GM21723 (cell line): ENCODE measurements around the gene IL23A.
"Not testable (repeated sequence)": the region's sequence is repeated elsewhere in the genome, so short reads cannot be mapped to it uniquely, and the experiment has no call there.

Experiments
- ATAC-seq: cut with Tn5 transposase; IDR thresholded peaks from one replicate; pipeline ENCODE4 v1.9.1; 2021; ENCODE audit warnings: mild to moderate bottlenecking, moderate library complexity; ENCODE audit not compliant: unreplicated experiment

IL23A gene

DNA sequence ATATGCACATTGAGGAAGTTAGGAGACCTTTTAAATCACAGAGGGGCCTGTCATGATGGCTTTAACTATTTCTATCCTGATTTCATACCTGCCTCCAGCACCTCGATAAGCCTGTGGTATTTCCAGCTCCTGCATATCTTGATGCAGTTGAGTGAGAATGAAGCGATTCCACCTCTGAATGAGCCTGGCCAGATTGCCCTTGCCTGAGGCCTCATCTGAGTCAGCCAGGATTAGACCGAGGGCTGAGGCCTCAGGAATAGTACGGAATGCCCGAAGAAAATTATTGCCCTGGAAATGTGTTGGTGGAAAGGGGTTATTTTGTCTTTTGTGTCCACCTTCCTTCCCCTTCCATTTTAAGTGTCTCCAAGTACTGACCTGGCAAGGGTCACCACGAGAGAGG, 14.5 kb upstream of the IL23A start:
- ATAC-seq, result no peak

DNA sequence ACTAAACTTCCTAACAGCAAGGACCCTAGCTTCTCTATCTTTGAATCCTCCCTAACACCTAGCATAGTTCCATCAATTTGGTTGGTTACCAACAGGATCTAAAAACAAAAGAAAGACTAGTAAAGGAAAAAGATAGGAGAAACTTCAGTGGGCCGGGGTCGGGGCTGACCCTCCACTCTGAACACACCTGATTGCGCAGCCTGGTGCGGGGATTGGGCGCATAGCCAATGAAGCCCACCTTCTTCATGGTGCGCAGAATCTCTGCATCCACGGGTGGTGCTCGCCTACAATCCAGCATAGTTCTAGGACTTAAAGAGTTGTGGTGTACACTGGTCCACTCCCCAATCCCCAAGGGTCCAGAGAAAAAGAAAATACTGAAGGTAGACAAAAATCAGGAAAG, 12.6 kb upstream of the IL23A start:
- ATAC-seq, result no peak

DNA sequence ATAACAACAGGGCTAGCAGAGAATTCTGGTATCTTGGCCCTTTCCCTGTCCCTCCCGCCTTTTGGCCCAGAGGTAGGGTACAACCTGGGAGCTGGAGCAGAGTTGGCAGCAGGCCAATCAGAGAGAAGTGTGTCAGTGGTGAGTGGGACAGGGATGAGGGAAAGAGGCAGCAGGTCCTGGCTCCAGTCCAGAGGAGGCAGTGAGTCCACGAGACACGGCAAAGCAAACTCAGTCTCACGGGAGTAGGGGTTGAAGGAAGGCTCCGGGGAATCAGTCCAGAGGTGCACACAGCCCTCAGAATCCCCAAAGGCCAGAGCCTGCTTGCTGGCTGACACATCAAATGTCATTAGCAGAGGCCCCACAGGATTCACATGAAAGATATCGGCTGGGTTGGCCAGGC, 12.2 kb upstream of the IL23A start:
- ATAC-seq, result no peak

DNA sequence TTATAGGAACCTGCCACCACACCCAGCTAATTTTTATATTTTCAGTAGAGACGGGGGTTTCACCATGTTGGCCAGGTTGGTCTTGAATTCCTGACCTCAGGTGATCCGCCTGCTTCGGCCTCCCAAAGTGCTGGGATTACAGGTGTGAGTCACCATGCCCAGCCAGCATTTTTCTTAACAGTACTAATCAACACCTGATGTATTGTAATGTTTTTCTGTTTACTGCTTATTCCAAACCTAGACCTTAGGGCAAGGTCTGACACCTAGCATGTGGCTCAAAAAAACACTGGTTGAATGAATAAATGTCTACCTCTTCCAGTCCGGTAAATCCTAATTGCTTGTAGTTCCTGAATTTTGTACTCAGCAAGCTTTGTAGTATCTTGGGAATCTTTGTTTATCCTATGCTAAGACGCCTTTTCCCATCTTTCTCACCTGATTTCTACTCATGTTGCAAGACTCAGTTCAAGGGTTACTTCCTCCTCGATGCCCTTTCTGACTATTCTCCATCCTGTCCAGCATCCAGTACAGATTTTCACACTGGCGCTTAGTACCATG, 7.7 kb upstream of the IL23A start:
- ATAC-seq, result no peak

DNA sequence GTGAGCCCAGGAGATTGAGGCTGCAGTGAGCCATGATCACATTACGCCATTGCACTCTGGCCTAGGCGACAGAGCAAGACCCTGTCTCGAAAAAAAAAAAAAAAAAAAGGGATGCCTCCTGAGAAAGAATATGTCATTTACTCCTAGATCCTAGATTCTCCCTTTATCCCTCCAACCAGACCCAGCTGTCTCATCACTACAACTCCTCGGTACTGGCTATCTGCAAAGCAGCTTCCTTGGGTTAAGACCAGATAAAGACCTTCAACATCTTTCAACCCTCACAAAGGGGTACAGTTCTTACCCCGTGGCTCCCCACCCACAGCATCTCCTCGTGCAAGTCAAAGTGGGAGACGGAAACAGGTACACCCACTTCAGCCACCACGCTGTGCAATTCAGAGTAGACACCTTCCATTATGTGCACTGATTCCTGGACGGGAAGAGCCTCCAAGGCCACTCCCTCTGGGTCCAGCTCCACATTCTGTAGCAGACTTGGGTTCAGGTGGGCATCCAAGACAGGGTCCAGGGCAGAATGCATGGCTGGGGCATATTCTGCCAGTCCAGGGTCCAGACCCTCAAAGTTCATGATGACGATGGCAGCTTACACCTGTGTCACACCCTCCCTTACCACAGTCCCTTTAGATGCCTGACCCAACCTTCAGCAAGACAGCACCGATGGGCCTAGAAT, 6.0 kb upstream of the IL23A start:
- no peak for ATAC-seq

DNA sequence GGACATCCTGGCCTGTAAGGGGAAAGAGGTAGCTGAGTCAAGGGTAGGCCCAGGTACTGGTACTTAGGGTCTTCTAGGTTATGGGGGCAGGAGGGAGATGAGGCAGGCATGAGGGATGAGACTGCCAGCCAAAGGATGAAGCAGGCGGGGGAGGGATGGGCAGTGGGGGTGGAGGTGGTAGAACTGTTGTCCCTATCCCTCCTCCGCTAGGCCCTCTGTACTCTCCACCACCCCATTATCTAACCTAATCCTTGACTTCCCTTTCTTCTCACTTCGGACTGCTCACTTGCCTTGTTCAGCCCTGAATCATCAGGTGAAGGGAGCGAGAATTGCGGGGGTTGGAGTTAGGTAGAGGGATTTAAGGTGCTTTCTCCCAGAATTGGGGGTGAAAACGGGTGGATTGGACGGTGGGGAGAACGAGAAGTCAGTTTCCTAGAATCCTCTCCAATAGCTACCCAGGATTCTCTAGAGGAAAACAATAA, 5.4 kb upstream of the IL23A start:
- ATAC-seq, result no peak

DNA sequence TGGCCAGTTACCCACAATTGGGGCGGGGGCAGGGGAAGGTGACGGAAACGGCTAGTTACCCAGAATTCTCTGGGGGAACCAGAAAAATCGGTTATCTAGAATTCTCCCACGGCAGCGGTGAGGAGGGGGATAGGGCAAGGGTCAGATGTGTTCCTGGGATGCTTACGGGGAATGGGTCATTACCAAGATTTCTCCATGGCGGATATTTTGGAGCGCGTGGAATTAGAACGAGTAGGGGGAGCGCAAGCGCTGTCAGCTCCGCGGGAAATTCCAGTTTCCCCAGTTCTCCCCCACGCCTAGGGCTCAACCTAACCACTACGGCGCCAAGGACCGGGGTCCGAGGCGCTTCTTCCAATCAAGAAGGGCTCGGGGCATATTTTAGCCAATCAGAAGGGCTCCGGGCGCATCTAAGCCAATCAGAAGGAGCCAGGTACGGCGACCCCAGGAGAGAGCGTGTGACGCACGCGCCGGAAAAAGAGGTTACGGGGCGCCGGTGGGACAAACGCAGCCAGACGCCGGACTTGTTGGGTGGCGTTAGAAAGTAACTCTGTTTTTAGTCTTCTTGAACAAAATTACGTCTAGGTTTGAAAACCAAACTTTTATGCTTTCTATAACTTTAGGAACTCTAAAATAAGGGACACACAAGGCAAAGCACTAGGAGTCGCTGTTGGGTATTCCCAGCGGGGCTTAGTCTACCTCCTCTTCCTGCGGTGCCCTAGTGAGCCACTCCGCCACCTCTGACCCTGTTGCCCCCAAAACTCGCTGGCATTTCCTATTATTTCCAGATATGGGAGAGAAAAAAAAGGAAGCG, 4.8 kb upstream of the IL23A start, which contains the start of gene PAN2:
Gene PAN2 (minus strand): TSS at position 322 of the 811 bp plus-strand sequence. CDS start 906 bp downstream, outside the sequence.
- peak; percentile 93 for ATAC-seq

DNA sequence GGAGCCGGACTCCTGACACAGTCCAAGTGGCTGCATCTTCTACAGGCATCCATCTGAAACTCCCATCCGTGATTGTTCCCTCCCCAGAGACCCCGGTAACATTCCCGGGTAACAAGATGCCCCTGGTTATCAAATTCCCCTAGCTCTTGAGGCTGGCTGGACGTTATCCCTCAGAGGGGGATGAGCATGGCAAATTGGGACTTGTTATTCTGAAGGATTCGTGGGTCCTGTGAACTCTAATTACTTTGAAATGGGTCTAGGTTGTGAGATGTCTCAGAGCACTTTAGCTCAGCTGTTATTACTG, 4.2 kb upstream of the IL23A start:
- ATAC-seq, result no peak

DNA sequence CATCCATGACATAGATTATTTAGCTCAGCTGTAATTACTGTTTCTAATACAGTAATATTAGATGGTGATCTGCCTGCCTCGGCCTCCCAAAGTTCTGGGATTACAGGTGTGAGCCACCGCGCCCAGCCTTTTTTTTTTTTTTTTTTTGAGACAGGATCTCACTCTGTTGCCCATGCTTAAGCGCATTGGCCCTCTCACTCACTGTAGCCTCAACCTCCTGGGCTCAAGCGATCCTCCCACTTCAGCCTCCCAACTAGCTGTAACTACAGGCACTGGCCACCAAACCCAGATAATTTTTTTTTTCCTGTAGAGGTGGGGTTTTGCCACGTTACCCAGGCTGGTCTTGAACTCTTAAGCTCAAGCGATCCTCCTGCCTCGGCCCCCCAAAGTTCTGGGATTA, 3.2 kb upstream of the IL23A start:
- ATAC-seq, result not testable (repeated sequence)

DNA sequence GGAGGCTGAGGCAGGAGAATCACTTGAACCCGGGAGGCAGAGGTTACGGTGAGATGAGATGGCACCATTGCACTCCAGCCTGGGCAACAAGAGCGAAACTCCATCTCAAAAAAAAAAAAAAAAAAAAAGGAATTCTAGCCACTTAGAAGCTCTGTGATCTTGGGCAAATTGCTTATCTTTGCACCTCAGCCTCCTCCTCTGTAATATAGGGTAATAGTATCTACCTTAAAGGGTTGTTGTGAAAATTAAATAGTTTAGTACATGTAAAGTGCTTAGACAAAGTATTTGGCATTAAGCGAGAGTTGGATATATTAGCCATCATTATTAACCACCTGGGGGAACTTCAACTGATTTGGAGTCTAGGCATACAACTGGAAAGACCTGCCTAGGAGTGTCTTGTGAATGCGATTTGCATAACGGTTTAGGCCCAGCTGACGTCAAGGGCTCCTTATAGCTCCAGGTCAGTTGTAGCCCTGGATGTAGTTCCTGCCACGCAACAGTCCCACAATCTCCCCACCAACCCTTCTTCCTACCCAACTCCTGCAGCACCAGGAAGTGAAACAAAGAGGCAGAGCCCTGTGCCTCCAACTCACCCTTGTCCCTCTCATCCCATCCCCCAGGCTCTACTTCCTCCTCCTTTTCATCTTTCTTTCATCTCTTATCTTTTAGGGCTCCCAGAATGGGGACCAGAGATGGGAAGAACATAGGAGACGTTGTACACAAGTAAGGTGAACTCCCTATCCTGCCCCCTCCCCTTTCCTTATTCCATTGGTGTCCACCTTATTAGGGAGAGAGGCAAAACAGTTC, 2.1 kb upstream of the IL23A start:
- ATAC-seq, result no peak

DNA sequence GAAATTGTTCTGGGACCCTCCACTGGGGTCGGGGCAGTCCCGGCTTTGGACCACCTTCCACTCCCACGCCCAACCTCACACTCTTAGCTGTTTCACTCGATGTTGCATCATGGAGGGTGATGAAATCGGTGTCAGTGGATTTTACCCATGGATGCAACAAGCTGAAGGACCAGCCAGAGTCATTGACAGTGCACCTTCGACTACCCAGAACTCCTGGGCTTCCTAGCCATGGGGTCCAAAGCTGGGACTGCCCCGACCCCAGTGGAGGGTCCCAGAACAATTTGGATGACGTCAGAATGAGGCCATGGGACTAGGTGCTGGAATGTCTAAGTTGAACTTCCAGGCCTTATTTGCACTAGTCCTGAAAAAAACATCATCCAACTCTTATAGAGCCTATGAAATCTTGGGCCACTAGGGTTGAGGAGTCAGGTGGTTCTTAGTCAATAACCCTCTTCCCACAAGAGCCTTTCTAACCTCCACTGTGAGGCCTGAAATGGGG, 882 bp upstream of the IL23A start:
- ATAC-seq, result no peak

DNA sequence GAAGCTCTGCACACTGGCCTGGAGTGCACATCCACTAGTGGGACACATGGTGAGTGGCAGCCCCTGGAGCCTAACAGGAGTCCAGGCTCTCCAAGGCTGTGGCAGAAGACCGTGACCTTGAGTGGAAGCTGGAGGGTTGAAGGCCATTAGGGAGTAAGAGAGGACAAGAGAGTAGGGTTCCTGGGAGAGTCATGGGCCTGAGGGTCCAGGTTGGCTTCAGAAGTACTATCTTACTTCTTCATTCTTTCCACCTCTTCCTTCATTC, 406 bp downstream of the IL23A start:
- no peak for ATAC-seq

DNA sequence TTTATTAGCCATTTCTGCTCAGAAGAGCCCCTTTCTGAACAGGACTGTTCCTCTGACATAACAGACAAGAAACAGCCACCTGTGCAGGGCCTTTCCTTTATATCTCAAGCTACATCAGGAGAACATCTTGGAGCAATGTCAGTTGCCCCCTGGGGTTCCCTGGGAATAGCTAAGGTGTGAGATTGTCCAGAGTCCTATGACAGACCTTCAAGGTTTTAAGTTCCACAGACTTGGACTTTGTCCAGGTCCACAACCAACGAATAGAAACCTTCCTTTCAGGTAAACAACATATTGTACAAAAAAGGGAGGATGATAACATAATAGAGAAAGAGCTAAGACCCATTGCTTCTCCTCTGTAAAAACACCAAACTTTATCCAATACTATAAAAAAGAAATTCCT, 2.9 kb downstream of the IL23A start:
- ATAC-seq, result no peak

DNA sequence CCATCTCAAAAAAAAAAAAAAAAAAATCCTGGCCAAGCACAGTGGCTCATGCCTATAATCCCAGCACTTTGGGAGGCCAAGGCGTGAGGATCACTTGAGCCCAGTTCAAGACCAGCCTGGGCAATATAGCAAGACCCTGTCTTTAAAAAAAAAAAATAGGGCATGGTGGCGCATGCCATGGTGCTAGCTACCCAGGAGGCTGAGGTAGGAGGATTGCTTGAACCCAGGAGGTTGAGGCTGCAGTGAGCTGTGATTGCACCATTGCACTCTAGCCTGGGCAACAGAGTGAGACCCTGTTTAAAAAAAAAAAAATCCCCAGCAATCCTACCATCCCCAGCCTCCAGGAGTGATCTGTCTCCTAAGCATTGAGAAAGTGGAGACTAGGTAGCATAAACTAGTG, 3.6 kb downstream of the IL23A start:
- not testable (repeated sequence) for ATAC-seq

DNA sequence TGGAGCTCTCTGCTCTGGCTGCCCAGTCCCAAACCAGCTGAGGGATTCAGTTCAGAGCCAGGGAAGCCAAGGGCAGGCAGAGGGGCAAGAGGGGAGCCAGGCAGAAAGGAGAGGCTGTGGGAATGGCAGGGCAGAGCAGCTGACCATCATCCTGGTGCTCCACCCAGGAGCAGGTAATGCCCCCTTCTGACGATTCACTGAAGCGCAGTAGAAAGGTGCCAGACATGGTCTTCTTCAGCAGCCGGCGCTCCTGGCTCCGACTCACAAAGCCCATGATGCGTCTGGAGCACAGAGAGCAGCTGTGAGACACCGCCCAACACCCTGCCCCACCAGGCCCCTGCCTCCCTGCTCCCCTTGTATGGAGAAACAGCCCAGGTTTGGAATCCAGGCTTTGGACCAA, 8.0 kb downstream of the IL23A start:
- no peak for ATAC-seq

DNA sequence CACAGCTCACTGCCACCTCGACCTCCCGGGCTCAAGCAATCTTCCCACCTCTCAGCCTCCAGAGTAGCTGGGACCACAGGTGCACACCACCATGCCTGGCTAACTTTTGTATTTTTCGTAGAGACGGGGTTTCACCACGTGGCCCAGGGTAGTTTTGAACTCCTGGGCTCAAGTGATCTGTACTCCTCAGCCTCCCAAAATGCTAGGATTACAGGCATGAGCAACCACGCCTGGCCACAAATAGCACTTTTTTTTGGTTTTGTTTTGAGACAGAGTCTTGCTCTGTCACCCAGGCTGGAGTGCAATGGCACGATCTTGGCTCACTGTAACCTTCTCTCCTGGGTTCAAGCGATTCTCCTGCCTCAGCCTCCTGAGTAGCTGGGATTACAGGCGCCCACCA, 8.6 kb downstream of the IL23A start:
- ATAC-seq, result not testable (repeated sequence)

DNA sequence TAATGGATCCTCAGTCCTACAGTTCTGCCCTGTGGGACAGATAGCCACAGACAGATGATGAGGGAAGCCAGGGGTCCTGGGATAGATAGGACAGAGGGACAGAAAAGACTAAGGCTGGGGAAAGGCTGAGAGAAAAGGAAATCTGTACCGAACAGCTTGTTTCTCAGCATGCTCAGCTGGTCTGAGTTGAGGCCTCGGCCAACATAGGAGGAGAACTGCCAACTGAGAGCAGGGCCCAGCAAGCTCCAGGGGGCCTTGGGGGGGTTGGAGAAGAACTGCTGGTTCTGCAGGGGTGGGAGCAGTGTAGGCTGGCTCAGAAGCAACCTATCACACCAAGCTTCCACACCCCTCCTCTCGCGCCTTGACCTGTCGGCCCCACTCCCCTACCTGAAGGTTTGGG, 10.1 kb downstream of the IL23A start:
- no peak for ATAC-seq

DNA sequence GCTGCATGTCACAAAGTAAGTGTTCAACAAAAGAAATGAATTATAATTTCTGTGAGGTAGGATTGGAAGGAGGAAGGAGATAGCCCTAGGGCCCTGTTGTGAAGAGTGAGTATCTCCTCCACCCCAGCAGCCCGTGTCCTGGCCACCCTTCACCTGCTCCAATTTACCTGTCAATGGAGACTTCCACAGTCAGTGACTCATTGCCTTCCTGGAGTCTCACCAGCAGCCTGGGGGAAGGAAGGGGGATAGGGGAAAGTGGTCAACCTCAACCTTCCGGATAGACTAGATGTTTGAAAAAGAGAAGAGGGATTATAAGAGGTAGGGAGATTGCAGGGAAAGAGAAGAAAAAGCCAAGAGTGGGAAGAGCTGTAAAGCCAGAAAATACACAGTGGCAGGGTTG, 12.0 kb downstream of the IL23A start:
- no peak for ATAC-seq

DNA sequence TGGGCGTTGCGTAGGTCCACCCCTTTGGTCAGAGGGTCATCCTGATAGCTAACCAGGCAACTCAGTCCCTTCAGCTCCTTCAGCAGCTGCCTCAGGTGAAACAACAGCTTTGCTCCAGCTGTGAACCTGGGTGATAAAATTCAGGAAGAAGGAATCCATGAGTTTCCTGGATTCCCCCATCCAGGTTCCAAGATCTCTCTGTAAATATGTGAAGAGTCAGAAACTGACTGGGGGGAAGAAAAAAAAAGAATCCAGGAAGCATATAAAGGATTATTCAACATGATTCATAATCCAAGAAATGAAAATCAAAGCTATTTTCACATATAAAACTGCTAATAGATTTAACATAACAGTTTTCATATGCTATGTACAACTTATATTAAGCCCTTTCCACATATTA, 12.6 kb downstream of the IL23A start:
- ATAC-seq, result no peak

DNA sequence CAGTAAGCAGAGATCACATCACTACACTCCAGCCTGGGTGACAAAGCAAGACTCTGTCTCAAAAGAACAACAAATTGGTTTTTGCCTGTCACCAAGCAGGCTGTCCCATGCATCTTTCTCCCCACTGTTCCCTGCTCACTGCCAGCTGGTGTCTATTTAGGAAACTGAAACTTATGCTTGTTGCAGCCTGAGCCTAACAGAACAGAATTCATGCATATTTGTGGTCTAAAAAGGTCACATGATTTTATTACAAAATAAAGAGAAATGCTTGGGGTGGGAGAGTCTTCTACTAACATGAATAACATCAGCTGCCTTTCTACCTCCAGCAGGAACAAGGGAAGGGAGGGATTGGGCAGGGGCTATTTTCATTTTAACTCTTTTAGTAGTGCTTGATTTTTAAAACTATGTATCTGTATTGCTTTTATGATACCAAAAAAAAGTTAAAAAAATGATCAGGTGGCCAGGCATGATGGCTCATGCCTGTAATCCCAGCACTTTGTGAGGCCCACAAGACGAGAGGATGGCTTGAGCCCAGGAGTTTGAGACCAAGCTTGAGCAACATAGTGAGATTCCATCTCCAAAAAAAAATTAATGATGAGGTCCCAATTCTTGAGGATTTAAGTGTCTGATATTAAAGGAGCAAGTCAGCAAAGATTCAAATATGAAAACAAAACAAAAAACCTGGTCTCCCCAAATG, 20.3 kb downstream of the IL23A start:
- ATAC-seq, result no peak
